Ureter (tissue), 1 donor: Measurements from ENCODE around the gene ARHGEF19. TPM values are rescaled to one million over a fixed set of nuclear protein-coding genes. Genes with fewer than 3 reads are reported as not detected.
"Not testable (repeated sequence)": the region's sequence is repeated elsewhere in the genome, so short reads cannot be mapped to it uniquely, and the experiment has no call there.

Source experiments
- DNase-seq: peaks from one replicate; pipeline ENCODE4 v3.0.0-alpha.2; 2020; ENCODE audit warnings: low spot score
- total RNA-seq: library from RNA; stranded (reverse); gene quantifications from one replicate; pipeline ENCODE4 v1.2.4, GENCODE V29; 2023
- donor health status: DM: yes; HTN: yes; CAD: no.

The ARHGEF19 gene
- total RNA-seq, 1 donor from 2014 or later = 24.8 TPM

DNA sequence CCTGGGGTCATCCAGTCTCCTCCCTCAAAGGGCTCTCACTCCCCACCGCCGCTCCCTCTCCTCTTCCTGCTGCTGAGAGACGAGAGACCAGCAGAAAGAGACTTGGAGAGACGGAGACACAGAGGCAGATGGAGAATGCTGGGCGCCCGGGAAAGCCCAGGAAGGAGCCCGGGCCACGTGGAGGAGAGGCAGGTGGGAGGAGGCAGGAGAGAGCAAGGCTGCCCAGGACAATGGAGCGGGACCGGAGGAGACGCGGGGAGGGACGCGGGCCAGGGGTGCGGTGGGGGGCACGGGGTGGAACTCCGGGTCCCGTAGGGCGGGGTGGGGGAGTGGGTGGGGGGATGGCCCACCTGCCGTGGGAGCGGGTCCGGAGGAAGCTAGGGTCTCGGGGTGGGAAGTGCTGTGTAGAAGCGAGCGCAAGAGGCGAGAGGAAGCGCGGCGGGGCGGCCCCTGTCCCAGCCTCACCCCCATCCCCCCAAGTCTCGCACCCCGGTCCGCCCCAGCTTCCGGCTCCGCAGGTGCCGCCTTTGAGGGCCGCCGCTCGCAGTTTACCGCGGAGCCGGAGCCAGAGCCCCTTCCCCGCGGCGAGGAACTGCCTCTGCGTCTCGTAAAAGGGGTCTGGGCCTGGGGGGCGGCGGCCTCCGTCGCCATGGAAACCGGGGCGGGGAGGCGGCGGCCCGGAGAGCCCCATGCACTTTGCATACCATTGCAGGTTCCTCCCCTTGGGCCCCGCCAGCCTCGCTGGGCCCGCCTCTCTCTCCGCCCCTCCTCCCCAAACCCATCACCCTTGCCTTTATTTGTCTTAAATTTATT, 44.9 kb downstream of the ARHGEF19 start:
- DNase-seq = no peak

DNA sequence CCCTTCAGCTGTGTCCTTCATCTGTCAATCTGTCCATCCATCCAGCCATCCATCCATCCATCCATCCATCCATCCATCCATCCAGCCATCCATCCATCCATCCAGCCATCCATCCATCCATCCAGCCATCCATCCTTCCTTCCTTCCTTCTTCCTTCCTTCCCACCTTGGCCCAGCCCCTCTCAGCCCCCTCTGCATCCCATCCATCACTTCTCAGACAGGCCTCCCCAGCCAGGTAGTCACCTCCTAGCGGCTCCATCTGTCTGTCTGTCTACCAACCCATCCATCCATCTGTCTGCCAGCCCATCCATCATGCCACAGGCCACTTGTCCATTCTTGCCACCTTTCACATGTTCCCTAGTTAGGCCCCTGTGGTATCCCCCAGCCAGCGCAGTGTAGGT, 46.3 kb downstream of the ARHGEF19 start:
- no peak for DNase-seq

DNA sequence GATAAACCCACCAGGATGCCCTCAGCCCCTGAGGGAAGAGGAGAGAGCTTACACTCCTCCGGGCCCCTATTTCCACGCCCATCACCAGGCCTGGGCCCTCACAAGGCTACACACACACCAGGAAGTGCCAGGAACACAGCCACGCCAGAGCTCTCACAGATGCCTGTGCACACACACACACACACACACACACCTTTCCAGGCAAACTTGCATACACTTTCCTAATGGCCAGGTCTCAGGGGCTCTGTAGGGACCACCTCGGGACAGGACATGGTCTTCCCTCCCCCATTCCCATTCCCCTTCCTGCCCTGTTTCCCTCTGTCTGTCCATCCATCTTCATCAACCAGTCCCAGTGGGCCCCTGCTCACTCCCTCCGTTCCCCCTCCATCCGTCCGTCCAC, 46.9 kb downstream of the ARHGEF19 start:
- no peak for DNase-seq

DNA sequence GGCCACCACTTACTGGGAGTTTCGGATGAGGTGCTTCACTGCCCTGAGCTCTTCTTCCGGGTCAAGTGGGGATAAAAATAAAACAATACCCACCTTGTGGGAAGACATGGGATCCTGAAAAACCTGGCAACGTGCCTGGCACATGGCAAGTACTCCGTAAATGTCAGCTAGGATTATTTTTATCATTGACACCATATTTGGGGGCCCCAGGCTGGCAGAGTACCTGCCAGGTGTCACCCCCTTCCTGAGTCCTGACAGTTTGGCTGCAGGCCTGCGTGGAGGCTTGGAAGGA, 47.4 kb downstream of the ARHGEF19 start:
- no peak for DNase-seq

DNA sequence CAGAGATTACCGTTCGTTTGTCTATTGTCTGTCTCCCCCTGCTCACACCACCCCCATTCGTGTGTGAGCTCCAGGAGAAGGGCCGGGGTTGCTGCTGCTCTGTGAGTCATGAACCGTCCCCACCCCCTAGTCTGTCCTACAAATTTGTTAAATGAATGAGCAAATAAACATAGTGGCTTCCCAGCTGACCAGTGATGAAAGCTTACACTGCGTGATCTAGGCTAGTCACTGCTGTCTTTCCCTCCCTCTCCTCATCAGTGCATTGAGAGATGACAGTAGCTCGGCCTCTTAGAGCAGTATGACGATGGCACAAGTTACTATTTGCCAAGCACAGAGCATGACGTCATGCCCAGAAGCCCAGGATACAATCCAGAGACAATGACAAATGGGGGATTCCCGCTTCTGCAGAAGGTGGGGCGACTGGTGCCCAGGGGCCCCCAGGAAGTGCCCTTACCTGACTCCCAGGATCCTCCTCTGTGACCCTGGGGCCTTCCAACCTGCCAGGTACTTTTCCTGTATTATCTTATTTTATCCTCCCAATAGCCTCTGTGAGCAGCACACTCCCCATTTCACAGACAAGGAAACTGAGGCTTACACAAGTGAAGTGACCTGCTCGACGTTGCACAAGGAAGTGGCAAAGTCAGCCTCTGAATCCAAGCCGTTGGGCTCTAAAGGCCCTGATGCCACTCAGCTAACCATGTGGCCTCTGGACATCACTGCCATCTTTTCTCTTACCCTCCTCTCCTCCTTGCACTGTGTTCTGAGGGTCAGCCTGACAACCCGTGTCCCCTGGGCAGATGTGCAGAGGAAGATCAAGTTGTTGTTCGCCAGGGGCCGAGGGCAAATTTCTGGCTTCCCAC, 48.0 kb downstream of the ARHGEF19 start:
- no peak for DNase-seq

DNA sequence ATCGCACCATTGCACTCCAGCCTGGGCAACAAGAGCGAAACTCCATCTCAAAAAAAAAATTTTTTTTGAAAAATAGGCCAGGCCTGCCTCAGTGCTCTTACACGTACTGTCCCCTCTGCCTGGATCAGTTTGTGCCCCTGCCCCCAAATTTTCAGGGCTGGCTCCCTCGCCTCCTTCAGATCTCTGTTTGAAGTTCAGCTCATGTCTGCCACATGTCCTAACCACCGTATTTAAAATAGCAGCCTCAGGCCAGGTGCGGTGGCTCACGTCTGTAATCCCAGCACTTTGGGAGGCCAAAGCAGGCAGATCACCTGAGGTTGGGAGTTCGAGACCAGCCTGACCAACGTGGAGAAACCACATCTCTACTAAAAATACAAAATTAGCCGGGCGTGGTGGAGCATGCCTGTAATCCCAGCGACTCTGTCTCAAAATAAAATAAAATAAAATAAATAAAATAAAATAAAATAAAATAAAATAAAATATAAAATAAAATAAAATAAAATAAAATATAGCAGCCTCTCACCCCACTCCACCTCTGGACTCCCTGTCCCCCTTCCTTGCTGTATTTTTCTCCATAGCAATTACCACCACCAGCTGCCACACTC, 48.7 kb downstream of the ARHGEF19 start:
- not testable (repeated sequence) for DNase-seq

DNA sequence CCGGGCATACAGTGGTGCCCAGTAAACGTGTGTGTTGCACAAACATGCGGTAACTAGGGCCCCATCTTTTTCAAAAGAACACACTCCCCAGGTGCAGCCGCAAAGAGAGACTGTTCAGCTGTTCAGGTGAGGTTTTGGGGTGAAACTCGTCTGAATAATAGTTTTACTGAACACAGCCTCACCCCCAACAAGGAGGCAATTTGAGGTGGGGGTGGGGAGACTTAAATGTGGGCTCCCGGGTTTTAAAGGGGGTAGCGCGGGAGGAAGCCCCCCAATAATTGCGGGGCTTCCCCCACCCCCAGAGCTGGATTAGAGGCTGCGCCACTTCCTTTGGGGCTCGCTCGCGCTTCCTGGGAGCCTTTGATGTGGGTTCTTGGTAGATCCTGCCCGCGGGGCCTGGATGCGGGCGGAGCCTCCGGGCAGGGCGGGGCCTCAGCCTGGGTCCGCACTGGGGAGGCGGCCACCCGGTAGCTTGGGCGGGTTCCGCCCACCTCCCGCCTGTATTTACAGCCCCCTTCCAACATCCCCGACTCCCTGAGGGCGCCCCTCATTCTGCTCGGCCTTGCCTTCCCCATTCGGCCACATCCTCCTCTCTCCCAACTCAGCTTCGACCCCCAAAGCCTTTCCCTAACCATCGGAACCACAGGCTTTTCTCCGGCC, 50.2 kb downstream of the ARHGEF19 start:
- DNase-seq = no peak

DNA sequence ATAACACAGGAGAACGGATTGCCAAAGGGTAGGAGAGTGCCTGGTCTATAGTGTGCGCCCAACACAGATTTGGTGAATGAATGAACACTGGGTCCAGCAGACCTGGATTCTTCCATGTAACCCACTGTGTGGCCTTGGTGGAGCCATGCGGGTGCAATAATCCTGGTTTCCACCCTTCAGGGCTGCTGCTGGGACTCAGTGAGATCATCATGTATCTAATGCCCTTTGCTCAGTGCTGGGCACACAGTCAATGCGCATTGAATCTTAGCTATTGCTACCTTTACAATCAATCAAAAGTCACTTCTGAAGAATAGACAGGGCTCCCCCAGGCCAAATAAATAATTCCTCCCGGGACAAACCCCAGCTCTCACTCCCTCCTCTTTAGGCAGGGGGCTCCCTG, 50.7 kb downstream of the ARHGEF19 start:
- no peak for DNase-seq

DNA sequence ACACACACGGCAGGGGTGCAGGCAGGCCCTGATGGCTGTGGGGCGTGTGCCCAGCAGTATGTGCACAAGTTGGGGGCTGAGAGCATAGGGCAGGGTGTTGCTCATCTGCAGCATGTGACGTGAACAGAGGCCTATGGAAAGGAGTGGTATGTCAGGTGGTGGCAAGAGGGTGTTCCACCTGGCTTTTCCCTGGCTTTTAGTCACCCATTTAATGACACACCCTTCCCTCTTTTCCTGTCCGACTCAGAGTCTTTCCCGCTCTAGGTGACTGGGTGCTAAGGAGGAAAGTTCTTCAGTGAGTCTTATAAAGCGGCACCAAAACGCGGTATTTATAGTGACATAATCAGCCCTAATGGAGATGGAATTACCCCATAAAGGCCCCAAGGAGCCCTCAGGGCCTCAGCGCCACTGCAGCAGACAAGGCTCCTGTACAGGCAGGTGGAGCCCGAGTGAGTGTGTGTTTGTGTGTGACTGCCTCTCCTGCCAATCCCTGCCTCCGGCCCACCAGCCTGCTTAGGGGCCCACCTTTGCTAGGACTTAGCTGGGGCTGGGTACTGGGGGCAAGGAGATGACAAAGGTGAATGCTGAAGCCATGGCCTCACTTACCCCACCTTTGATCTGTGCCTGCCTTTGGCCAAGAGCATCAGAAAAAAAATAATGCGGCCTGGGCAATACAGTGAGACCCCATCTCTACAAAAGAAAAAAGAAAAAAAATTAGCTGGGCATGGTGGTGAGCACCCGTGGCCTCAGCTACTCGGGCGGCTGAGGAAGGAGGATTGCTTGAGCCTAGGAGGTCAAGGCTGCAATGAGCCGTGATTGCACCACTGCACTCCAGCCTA, 53.2 kb downstream of the ARHGEF19 start:
- no peak for DNase-seq

DNA sequence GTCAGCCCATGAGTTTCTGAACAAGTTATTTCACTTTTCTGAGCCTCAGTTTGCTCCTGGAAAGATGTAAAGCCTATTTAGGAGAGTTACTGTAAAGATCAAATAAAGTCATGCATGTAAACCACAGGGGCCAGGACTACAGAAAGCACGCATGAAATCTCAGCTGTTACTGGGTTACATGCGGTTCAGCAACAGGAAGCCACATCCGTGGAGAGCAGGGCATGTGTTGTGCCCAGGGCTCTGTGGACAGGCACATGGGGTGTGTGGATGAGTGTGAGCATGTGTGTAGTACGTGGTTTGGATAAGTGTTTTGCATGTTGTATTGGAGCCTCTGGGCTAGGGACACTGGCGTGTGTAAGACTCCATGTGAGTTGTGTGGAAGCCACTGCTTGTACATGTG, 54.4 kb downstream of the ARHGEF19 start:
- no peak for DNase-seq

DNA sequence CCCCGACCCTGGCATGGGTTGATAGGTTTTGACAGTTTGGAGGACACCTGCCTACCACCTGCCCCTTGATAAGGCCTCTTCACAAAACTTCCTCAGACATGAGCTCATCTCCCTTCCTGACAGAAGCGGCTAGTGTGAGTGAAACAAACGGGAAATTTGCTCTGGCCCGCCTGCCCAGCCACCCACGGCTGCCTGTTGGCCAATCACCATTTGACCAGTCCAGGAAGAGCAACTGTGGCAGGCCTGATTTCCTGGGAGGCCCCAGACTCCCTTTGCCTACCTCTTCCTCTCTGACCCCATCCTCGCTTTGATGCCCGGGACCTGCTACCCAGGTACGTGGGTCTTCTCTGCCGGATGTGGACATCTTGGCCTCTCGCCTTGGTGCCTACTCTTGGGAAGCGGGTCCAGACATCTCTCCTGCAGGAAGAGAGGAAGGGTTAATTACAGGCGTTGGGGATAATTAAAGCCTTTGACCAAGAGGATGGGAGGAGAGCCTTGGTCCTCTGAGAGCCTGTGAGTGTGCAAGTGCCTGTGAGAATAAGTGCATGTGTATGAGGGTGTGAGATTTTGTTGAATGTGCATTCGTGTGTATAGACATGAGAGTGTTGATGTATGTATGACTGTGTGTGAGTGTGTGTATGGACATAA, 55.5 kb downstream of the ARHGEF19 start:
- DNase-seq = peak; percentile 49

DNA sequence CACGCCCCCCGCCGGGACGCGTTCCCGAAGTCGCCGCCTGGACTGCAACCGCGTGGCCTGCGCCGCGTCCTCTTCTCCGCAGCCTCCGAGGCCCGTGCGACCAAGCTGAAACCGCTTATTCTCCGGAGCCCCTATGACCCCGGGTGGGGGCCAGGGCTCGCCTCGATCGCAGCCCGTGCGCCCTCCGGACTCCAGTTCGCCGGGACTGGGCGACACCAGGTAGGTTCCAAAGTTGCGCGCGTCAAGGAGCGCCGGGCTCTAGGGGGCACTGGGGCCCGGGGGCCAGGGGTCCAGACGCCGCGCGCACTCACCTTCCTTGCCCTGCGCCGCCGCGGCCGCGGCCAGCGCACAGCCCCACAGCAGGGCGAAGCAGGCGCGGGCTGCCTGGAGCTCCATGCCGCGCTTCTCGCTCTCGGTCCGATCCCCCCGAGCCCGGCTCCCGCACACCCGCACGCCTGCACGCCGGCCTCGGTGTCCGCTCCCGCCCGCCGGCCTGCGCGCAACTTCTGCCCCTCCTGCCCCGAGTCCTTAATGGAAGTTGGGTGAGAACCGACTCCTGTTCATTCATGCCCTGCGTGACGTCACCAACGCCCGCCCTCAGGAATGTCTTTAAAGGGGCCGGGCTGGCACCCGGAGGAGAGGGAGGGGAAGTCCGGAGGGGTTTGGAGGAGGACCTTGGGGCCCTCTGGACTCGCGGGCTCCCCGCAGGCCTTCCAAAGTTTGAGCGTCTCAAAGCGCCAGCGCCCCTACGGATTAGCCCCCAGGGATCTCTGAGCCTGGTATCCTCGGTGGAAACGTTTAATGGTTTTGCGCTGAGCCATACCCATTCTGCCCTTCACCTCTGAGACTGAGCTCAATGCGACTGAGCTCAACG, 56.7 kb downstream of the ARHGEF19 start, which contains the start of gene EPHA2:
Gene EPHA2, minus strand, starts transcription at position 533 of the 874 bp plus-strand sequence. Its CDS starts 137 bp downstream, at position 396.
- DNase-seq = peak; percentile 94

DNA sequence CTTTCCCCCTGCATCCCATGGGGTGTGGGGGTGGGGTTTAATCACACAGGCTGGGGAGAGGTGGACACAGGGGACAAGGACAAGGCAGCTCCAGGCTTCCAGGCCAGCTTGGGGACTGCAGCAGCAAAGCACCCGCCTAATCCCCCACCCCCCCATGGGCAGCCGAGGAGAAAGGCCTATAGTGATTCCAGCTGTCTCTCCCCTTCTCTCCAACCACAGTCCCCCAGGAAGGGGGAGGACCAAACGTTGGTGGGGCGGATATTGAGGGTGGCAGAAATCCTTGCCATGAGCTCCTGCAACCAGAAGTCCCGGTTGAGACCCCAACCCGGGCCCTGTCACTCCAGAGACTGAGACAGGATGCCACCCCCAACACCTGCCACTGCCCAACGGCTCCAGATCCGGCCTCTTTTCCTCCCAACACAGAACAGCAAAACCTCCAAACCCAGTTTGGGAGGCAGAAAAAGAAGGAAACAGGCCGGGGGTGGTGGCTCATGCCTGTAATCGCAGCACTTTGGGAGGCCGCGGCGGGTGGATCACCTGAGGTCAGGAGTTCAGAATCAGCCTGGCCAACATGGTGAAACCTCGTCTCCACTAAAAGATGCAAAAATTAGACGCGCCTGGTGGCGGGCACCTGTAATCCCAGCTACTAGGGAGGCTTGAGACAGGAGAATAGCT, 58.3 kb downstream of the ARHGEF19 start:
- no peak for DNase-seq

DNA sequence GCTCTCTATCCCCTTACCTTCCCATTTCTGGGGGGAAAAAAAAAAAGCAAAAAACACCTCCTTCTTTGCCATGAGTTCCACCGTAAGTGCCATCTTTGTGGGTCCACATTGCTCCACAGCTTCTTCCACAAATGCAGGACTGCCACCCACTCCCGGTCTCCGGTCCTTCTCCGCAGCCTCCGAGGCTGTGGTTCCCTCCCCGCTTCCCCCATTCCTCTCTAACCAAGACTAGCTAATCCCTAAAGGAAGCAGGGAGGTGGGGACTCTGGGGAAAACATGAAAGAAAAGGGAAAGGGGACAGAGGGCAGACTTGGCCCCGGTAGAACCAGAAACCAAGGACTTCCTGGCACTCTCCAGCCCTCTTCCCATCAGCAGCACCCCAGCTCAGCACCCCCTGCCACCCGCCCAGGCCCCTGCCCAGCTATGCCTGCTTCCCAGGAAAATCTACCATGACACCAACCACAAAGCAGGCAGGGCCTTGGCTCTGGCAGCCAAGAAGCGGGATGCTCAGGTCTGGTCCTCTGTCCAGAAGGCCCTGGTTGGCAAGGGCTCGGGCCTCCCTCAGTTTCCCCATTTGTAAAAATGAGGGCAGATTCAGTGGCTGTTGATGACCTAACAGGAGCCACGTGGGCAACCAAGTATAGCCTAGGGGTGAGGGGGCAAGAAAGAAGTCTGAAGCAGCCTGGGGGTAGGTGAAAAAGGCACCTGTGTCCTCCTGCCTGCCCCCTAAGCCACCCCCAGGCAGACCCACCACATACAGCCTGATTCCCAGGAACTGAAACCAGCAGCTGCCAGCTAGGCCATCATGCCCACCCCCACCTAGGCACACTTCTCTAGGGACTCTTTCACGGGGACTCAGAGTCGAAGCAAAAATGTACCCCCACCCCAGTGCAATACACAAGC, 59.1 kb downstream of the ARHGEF19 start:
- peak; percentile 42 for DNase-seq

DNA sequence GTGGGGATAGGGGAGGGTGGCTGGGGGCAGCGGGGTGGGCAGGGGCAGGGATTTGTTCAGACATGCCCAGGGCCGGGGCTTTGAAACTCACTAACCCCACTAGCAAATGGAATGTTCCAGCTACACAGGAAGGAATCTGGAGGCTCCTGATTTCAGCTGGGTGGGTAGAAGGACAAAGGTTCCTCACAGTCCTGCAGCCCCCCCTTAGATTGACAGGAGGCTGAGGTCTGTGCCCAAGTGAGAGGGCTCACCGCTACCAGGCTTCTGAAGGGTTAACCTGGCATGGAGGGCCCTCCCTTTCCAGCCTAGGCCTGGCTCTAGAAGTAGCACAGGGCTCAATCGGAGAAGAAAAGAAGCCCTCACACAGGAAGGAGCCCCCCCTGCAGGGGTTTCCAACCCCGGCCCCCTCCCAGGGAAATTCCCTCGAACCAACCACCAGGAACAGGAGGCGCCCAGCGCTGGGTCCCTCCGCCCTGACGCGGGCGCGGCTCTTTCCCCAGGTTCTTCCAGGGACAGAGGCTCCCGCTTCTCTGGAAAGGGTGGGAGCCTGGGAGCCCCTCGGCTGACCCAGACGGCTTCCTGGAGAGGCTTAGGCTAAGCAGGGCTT, 59.9 kb downstream of the ARHGEF19 start:
- DNase-seq = no peak

DNA sequence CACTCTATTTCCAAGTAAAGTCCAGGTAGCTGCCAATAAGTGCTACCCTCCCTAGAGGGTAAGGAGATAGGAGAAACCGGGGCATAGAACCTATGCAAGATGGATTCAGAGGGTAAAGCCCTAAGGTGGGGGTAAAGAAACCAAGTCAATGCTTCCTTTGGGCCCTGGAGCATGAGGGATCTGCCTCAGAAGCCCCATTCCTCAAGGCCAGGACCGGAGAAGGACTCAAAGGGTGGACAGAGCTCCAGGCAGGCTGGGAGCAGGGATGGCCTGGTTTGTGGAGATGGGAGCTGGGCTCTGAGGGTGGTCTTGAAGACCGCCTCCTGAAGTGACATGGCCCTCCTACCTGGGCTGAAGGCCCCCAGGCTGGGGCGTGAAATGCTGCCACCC, 60.5 kb downstream of the ARHGEF19 start:
- DNase-seq = no peak

DNA sequence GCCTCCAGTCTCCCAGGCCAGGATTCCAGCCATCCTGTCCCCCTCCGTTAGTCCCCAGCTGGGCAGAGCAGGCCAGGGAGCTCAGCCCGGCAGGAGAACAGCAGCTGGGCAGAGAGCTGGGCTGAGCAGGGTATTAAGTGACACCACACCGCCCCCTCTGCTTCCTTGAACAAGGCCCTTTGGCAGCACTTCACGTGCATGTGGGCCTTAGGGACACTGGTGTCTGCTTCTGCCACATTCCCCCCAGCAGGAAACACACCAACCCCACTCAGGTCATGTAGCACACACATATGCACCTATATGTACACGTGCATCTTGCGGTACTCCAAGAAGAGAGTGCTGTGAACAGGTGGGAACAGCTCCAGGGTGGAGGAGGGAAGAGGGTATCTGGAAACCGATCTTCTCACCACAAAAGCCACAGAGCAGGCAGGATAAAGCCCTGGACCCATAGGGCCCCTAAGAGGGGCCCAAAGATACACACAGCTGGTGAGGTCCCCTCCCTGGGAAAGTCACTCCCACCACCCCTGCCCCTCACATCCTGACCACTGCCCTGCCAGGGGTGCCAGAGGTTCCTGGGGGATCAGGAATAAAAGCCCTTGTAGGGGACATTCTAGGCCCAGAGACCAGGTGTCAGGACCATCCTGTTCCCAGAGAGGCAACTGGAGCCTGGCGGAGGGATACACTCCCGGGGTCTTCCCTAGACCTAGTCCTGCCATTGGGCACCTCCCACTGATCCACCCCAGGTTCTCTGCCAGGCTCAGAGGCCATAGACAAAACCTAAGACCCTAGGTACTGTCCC, 61.1 kb downstream of the ARHGEF19 start:
- no peak for DNase-seq
